Hematopoietic multipotent progenitor cell treated with erythropoietin and hydrocortisone succinate and interleukin-3 and kit ligand, for 6 days (in vitro differentiated cells): Measurements from ENCODE around the gene FLYWCH1.
A peak's percentile ranks its signal among the peaks of the same experiment; 100 is the strongest.

ENCODE experiments used
- DNase-seq: peaks from one replicate; pipeline ENCODE4 v3.0.0-alpha.2; 2015

FLYWCH1 gene

GRCh38 chr16:2900526-2901075 is 11.1 kb upstream of the FLYWCH1 start:
- no peak for DNase-seq

- DNase-seq, result no peak
Observed at GRCh38 chr16:2902337-2903130, 9.2 kb upstream of the FLYWCH1 start.

- peak; percentile 91 for DNase-seq
Observed at GRCh38 chr16:2904100-2904921, 7.4 kb upstream of the FLYWCH1 start.

DNA sequence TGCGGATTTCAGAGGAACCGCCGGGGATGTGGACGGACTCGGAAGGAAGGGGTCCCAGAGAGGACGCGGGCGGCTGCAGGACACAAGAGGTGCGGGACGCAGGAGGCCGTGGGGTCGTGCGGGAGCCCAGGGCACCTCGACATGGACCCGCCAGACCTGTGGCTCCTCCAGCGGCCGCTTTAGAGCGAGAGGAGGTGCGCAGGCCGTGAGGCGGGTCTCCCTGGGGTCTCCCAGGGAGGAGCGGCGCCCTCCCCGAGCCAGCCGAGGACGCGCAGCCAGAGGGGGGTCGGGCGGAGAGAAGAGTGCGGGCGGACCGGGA is 6.8 kb upstream of the FLYWCH1 start:
- DNase-seq, result no peak

DNA sequence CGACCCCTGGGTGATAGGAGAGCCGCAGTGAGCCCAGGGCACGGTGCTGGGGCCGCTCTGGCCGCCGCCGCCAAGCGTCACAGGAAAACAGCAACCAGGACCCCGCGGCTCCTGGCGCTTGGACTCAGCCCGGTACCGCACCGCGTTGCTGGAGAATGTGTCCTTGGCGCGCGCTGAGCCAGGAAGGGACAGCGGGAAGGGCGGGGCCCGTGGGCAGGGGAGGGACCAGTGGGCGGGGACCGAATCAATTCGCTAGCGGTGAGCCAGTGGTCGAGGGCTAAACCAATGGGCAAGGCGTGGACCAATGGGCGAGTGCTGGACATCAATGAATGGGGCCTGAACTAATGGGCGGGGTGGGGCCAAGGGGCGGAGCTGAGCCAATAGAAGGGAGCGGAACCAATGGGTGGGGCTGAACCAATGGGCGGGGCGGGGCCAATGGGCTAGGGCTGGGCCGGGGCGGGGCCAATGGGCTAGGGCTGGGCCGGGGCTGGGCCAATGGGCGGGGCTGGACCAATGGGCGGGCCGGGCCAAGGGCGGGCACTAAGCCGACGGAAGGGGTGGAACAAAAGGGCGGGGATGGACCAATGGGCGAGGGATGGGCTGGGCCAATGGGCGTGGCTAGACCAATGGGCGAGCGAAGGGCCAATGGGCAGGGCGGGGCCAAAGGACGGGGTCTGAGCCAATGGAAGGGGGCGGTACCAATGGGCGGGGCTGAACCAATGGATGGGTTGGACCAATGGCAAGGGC is 6.3 kb upstream of the FLYWCH1 start:
- peak; percentile 100 for DNase-seq

GRCh38 chr16:2905988-2906387 is 5.7 kb upstream of the FLYWCH1 start:
- no peak for DNase-seq

DNA sequence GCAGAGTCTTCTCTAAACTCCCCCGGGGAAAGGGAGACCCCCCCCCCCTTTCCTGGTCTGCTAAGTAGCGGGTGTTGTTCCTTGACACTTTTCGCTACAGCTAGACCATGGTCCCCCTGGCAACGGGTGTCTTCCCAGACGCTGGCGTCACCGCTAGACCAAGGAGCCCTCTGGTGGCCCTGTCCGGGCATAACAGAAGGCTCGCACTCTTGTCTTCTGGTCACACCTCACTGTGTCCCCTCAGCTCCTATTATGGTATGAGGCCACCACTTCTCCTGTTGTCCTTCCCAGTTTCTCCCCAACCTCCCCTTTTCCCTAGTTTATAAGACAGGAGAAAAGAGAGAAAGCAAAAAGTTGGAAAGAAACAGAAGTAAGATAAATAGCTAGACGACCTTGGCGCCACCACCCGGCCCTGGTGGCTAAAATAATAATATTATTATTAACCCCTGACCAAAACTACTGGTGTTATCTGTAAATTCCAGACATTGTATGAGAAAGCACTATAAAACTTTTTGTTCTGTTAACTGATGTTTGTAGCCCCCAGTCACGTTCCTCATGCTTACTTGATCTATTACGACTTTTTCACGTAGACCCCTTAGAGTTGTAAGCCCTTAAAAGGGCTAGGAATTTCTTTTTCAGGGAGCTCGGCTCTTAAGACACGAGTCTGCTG is 4.5 kb upstream of the FLYWCH1 start:
- DNase-seq, result peak; percentile 76

DNA sequence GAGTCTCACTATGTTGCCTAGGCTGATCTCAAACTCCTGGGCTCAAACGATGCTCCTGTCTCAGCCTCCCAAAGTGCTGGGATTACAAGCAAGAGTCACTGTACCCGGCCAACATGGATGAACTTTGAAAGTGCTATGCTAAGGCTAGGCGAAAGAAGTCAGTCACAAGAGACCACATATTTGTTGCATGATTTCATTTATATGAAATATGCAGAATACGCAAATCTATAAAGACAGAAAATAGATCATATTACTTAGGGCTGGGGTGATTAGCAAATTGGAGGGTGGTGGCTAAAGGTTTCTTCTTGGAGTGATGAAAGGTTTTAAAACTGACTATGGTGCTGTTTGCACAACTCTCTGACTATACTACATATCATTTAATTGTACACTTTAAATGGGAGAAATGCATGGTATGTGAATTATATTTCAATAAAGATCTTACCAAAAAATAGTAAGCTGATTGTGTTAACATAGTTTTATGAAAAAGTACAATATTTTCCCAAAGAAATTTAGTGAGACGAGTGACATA is 1.2 kb upstream of the FLYWCH1 start:
- no peak for DNase-seq

DNA sequence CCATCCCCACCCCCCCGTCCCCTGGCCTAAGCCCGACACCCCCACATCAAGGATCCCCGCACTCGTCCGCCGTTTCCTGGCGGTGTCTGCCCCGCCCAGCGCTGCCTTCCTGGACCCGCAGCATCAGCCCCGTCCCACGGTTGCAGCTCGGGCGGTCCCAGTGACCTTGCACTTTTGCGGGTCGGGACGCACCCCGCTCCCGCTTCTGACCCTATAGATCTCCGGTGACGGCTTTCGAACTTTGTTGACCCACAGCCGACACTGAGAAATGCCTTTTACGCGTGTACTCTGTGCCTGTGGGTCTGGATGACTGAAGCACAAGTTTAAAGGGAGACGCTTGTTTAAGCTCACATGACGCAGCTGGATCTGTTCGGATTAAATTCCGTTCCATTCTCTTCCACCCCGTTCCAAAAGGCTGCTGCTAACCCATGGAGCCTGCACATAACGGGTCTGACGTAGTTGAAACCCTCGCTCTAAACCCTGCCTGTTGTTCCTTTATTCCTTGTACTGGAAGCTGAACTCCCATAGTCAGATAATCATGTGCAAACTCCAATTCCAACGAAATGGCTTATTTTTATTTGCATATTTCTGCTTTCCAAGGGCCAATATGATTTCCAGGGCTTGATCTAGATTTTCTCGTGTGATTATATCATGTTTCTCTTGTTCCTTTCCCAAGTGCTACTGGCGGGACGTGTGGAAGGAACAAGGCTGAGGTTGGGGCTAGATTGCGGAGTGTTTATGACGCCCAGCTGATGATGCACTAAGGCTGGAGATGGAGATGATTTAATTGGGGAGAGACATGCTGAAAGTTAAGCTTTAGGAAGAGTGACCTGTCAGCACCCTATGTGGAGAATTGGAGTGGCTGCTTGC is 834 bp downstream of the FLYWCH1 start:
- peak; percentile 50 for DNase-seq

DNA sequence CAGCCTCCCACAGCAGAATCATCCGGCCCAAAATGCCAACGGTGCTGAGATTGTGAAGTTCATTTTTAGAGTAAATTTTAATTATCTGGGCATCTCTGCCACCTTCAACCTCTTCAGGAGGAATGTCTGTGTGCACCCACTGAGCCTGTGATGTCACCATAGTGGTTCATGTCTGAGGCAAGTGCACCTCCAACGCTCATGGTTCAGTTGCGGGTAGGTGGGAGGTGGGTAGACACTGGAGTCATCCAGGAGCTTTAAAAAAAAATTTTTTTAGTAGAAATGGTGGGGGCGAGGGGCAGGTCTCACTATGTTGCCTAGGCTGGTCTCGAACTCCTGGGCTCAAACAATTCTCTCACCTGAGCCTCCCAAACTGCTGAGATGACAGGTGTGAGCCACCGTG is 1.9 kb downstream of the FLYWCH1 start:
- DNase-seq, result no peak

GRCh38 chr16:2914233-2914632 is 2.5 kb downstream of the FLYWCH1 start:
- no peak for DNase-seq

DNA sequence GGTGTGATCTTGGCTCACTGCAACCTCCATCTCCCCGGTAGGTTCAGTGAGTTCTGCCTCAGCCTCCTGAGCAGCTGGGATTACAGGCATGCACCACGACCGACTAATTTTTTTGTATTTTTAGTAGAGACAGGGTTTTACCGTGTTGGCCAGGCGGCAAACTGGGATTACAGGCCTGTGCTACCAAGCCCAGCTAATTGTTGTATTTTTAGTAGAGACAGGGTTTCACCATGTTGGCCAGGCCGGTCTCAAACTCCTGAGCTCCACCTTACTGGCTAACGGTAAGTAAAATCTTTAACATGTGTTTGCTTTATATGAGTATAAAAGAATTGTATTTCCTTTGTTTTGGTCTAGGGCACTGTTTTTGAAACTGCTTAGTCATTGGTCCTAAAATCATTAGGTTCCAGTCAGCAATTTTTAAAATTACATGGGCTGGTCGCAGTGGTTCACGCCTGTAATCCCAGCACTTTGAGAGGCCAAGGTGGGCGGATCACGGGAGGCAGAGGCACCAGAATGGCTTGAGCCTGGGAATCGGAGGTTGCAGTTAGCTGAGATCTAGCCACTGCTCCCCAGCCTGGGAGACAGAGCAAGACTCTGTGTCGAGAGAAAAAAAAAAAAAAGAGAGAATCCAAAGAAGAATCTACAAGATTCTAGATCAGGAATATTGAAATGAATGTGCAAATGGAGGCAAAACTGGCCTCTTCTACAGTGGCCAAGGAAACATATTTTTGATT is 3.6 kb downstream of the FLYWCH1 start:
- no peak for DNase-seq

GRCh38 chr16:2919511-2920255 is 8.0 kb downstream of the FLYWCH1 start:
- peak; percentile 82 for DNase-seq

DNA sequence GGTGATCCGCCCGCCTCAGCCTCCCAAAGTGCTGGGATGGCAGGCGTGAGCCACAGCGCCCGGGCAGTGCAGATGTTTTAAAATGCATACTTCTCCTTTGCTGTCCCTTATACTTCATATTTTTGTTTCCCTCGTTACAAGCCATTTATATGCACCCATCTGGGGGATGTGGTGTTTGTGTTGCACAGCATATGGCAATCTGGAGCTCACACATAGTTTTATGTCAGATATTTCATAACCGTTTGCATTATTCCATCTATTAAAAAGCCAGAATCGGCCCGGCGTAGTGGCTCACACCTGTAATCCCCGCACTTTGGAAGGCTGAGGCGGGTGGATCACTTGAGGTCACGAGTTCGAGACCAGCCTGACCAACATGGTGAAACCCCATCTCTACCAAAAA is 11.8 kb downstream of the FLYWCH1 start:
- DNase-seq, result no peak

- no peak for DNase-seq
Observed at GRCh38 chr16:2924901-2925755, 13.4 kb downstream of the FLYWCH1 start.

- DNase-seq, result no peak
Observed at GRCh38 chr16:2925951-2926649, 14.4 kb downstream of the FLYWCH1 start.

DNA sequence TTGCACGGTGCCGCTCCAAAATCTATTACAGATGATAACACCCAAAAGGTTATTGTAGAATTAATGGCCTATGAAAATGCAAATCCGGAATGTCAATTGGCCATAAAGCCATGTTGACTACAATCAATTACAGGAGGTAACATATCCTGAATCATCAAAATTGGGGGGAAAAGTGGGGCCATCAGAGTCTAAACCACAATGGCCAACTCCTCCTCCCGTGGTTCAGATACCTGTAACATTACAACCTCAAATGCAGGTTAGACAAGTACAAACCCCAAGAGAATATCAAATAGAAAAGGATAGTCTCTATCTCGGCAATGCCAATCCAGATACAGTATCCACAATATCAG is 14.9 kb downstream of the FLYWCH1 start:
- DNase-seq, result no peak

DNA sequence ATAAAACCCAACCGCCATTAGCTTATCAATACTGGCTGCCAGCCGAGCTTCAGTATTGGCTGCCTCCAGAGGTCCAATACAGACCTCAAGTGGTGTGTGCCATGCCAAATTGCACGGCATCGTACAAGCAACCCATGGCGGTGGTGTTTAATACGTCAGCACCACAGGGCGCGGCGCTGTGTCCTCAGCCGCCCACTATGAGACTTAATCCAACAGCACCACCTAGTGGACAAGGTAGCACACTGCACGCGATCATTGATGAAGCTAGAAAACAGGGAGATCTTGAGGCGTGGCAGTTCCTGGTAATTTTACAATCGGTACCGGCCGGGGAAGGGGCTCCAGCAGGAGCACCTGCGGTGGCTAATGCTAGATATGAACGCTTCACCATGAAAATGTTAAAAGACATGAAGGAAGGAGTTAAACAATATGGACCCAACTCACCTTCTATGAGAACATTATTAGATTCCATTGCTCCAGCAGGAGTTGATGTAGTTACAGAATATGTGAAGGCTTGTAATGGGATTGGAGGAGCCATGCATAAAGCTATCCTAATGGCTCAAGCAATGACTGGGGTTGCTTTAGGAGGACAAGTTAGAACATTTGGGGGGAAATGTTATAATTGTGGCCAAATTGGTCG is 15.4 kb downstream of the FLYWCH1 start:
- DNase-seq, result peak; percentile 96
